HG02938 (cell line): ENCODE data around the gene SLC41A3.
"Not testable (repeated sequence)": the region's sequence is repeated elsewhere in the genome, so short reads cannot be mapped to it uniquely, and the experiment has no call there.

ENCODE experiments used
- ATAC-seq: cut with Tn5 transposase; IDR thresholded peaks from one replicate; pipeline ENCODE4 v1.9.1; 2021; ENCODE audit warnings: mild to moderate bottlenecking, moderate library complexity; ENCODE audit not compliant: unreplicated experiment

SLC41A3 gene

DNA sequence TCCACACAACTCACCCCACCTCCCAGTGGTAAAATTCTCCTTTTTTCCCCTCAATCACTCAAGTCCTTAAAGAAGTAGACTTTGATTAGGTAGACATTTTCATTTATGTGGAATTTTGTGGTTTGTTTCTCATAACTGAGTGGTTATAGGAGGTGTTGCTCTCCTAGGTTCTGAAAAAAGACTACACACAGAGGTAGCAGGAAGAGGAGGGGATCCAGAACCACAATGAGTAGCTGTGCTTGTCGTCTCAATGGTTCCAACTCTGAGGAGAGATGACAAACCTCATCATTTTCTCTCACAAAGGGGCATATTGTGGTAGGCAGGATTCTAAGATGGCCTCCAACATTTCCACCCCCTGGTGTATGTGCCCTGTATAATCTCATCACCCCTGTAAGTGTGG lies 120.1 kb downstream of the SLC41A3 start:
- ATAC-seq: not testable (repeated sequence)

GRCh38 chr3:125961289-125961589 lies 122.7 kb downstream of the SLC41A3 start:
- no peak for ATAC-seq

DNA sequence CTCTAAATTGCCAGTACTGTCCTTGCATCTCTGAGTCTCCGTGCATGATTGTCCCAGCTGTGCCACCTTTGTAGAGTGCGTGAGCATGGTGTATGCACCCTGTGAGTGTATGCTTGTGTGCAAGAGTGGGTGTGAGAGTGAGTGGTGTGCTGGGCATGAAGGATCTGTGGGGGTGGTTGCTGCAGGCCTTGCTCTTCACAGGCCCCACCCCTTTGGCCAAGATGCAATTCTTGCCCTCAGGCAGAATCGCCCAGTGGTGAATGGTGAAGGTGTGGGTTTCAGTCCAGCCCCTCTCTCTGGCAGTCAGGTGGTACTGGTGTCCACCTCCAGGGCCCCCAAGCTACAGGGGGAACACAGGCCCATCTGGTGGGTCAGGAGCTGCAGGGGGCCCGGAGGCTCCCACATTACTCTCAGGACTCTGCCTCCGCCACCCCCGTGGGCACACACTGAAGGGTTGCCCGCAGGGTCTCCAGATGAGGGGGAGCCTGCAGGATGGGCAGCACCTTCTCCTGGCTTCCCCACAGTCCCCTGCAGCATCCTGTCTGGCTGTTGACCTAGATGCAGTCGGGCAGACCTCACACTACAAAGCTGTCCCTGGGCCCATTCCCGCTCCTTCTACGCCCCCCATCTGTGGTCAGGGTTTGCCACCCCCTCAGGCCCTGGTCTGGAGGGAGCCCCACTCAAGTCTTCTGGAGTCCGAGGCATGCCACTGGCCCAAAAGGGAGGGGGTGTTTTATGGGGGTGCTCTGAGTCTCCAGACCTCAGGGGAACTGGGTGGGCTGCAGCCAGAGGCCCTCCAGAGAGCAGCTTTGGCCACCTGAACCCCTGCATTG lies 123.3 kb downstream of the SLC41A3 start:
- ATAC-seq: no peak

GRCh38 chr3:125960066-125960424 lies 123.9 kb downstream of the SLC41A3 start:
- no peak for ATAC-seq

DNA sequence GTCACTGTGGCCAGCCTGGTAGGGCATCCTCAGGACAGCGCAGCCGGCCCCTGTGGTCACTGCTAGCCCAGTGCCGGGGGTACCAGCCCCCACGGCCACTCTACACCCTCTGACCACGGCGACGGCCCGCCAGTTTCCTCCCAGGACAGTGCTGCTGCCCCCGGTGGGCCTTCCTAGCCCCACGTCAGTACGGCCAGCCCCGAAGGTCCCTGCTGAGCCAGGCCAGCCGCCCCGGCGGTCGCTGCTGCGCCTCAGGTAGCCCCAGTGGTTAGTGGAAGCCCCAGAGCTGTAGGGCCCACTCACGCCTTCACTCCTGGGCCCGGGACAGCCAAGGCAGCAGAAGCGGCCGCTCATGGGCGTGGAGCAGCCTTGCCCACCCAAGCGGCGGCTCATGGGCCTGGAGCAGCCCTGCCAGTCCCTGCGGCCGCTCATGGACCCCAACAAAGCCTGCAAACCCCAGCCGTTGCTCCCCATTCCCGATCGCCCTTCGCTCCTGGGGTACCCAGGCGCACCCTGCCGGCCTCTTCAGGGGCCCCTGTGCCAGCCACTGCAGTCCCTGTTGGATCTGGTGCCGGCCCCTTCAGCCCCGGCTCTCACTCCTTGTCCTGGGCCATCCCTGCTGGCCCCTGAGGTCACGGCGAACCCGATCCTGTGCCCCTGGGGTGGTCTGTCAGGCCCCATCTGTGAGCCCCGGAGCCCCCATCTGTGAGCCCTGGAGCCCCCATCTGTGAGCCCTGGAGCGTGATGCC lies 124.4 kb downstream of the SLC41A3 start:
- ATAC-seq: no peak

DNA sequence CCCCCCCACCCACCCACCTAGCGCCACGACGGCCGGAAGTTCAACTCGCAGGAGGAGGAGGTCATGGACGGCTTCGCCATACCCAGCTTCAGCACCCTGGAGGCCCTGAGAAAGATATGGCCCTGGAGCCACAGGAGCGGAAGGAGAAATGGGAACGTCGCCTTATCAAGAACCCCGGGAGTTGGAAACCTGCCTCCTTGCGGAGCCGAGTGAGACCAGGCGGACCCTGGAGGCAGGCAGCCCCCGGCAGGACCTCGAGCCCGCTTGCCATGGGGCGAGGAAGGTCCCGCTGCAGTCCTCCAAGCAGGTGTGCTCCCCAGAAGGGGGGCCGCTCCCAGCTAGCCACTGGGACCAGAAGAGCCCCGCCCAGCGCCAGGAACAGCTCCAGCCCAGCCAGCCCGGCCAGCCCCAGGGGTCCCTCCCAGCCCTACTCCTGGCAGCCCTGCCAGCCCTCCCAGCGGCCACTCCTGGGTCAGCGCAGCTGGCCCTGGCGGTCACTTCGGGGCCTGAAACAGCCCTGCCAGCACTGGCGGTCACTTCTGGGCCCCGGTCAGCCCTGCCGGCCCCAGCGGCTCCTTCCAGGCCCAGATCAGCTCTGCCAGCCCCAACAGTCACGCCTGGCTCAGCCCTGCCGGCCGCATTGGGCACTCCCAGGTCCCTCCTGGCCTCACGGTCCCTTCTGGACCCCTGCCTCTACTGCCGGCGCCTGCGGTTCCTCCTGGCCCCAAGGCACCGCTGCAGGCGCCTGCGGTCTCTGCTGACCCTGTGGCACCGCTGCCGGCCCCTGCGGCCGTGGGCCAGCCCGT lies 125.2 kb downstream of the SLC41A3 start:
- ATAC-seq: no peak

DNA sequence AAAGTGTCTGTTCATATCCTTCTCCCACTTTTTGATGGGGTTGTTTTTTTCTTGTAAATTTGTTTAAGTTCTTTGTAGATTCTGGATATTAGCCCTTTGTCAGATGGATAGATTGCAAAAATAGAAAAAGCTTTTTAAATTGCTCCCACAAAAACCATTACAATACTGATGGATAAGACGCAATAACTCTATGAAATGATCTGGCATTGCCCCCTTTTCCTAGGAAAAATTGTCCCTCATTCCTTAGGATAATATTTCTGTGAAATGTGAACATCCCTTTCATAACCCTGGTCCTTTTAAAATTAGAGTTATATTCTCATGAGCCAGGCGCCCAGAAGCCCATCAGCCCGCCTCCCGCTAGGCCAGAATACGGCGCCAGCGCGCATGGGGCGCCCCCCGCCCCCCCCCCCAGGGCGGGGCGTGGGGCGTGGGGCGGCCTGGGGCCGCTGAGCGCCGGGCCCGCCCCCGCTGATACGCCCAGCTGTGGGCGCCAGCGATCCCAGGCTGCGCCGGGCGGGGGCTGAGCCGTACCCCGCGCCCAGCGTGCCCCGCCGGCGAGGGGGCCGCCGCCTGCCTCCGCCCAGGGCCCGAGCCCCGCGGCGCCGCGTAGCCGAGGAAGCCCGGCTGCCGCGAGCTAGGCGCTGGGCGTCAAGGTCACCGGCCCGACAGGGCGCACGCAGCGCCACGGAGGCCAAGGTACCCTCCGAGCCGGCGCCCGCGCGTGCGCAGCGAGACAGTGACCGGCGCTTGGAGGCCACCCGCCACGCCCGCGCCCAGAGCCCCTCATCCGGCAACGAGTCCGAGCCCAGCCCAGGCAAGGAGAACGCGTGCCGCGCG lies 126.0 kb downstream of the SLC41A3 start:
- ATAC-seq: no peak

DNA sequence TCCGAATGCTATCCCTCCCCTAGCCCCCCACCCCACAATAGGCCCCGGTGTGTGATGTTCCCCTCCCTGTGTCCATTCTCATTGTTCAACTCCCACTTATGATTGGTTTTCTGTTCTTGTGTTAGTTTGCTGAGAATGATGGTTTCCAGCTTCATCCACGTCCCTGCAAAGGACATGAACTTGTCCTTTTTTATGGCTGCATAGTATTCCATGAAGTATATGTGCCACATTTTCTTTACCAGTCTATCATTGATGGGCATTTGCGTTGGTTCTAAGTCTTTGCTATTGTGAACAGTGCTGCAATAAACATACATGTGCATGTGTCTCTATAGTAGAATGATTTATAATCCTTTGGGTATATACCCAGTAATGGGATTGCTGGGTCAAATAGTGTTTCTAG lies 126.9 kb downstream of the SLC41A3 start:
- ATAC-seq: not testable (repeated sequence)
